ENCODE results near the gene IRX3.
"Not testable (repeated sequence)": the region's sequence is repeated elsewhere in the genome, so short reads cannot be mapped to it uniquely, and the experiment has no call there.

Gene IRX3

GRCh38 chr16:54270711-54271110 lies 15.9 kb downstream of the IRX3 start:
- WGBS, 2 experiments (ENCODE audit: insufficient coverage in 2 of 2), result 100% methylated on average over 2 to 3 of the region's 3 CpGs

GRCh38 chr16:54269461-54269860 lies 17.1 kb downstream of the IRX3 start:
- Histone ChIP-seq H3K4me1 (ENCODE audit: control insufficient read depth, insufficient read depth, low read length, poor library complexity, severe bottlenecking) (no peaks in the 10 kb centered on the region), H3K27ac (ENCODE audit: low read depth, low read length, severe bottlenecking) (no peak overlapping the region), H3K4me3 (ENCODE audit: extremely low read depth, insufficient read depth, low read length, poor library complexity, severe bottlenecking) (no peak overlapping the region), H3K9me3 (ENCODE audit: control insufficient read depth, low read length) (no peaks in the 10 kb centered on the region), H3K36me3 (ENCODE audit: control insufficient read depth, insufficient read depth, low read length) (no peaks in the 10 kb centered on the region)

More at GRCh38 chr16:54270711-54271110, 15.9 kb downstream of the IRX3 start:
- Histone ChIP-seq H3K9me3 (ENCODE audit: control insufficient read depth, low read length) (no peaks in the 10 kb centered on the region), H3K4me1 (ENCODE audit: control insufficient read depth, insufficient read depth, low read length, poor library complexity, severe bottlenecking) (no peaks in the 10 kb centered on the region), H3K36me3 (ENCODE audit: control insufficient read depth, insufficient read depth, low read length) (no peaks in the 10 kb centered on the region), H3K27ac (ENCODE audit: low read depth, low read length, severe bottlenecking) (no peak overlapping the region), H3K4me3 (ENCODE audit: extremely low read depth, insufficient read depth, low read length, poor library complexity, severe bottlenecking) (no peak overlapping the region)

- Histone ChIP-seq H3K4me1 (ENCODE audit: control insufficient read depth, insufficient read depth, low read length, poor library complexity, severe bottlenecking) (no peaks in the 10 kb centered on the region), H3K9me3 (ENCODE audit: control insufficient read depth, low read length) (no peaks in the 10 kb centered on the region), H3K4me3 (ENCODE audit: extremely low read depth, insufficient read depth, low read length, poor library complexity, severe bottlenecking) (no peak overlapping the region), H3K36me3 (ENCODE audit: control insufficient read depth, insufficient read depth, low read length) (no peaks in the 10 kb centered on the region), H3K27ac (ENCODE audit: low read depth, low read length, severe bottlenecking) (no peak overlapping the region)
- WGBS, 2 experiments (ENCODE audit: insufficient coverage in 2 of 2), result 95 to 100% methylated on average over 2 to 4 of the region's 4 CpGs
Observed at GRCh38 chr16:54268766-54269165, 17.8 kb downstream of the IRX3 start.

GRCh38 chr16:54268340-54268739 lies 18.2 kb downstream of the IRX3 start:
- Histone ChIP-seq H3K9me3 (ENCODE audit: control insufficient read depth, low read length) (no peaks in the 10 kb centered on the region), H3K27ac (ENCODE audit: low read depth, low read length, severe bottlenecking) (no peak overlapping the region), H3K36me3 (ENCODE audit: control insufficient read depth, insufficient read depth, low read length) (no peaks in the 10 kb centered on the region), H3K4me1 (ENCODE audit: control insufficient read depth, insufficient read depth, low read length, poor library complexity, severe bottlenecking) (no peaks in the 10 kb centered on the region), H3K4me3 (ENCODE audit: extremely low read depth, insufficient read depth, low read length, poor library complexity, severe bottlenecking) (no peak overlapping the region)
- WGBS, 2 experiments (ENCODE audit: insufficient coverage in 2 of 2), result 95% methylated on average over 6 of the region's 7 CpGs

- H3K4me3 ChIP-seq (ENCODE audit: extremely low read depth, insufficient read depth, low read length, poor library complexity, severe bottlenecking), result no peak overlapping the region
- WGBS, 2 experiments (ENCODE audit: insufficient coverage in 2 of 2), result 85 to 93% methylated on average over 1 of the region's 4 CpGs
- no peaks in the 10 kb centered on the region for H3K36me3 ChIP-seq (ENCODE audit: control insufficient read depth, insufficient read depth, low read length)
- no peaks in the 10 kb centered on the region for H3K9me3 ChIP-seq (ENCODE audit: control insufficient read depth, low read length)
- H3K27ac ChIP-seq (ENCODE audit: low read depth, low read length, severe bottlenecking), result no peak overlapping the region
- H3K4me1 ChIP-seq (ENCODE audit: control insufficient read depth, insufficient read depth, low read length, poor library complexity, severe bottlenecking), result no peaks in the 10 kb centered on the region
Observed at GRCh38 chr16:54266363-54266955, 20.1 kb downstream of the IRX3 start.

GRCh38 chr16:54265575-54266107 lies 20.9 kb downstream of the IRX3 start:
- no peak overlapping the region for H3K4me3 ChIP-seq (ENCODE audit: extremely low read depth, insufficient read depth, low read length, poor library complexity, severe bottlenecking)
- no peak overlapping the region for H3K27ac ChIP-seq (ENCODE audit: low read depth, low read length, severe bottlenecking)
- 92 to 93% methylated on average over 6 to 7 of the region's 7 CpGs for whole genome bisulfite sequencing, 2 experiments (ENCODE audit: insufficient coverage in 2 of 2)

GRCh38 chr16:54253118-54253517 lies 33.5 kb downstream of the IRX3 start:
- Histone ChIP-seq H3K36me3 (ENCODE audit: control insufficient read depth, insufficient read depth, low read length) (no peaks in the 10 kb centered on the region), H3K27ac (ENCODE audit: low read depth, low read length, severe bottlenecking) (no peak overlapping the region), H3K9me3 (ENCODE audit: control insufficient read depth, low read length) (no peaks in the 10 kb centered on the region), H3K4me3 (ENCODE audit: extremely low read depth, insufficient read depth, low read length, poor library complexity, severe bottlenecking) (no peak overlapping the region), H3K4me1 (ENCODE audit: control insufficient read depth, insufficient read depth, low read length, poor library complexity, severe bottlenecking) (no peaks in the 10 kb centered on the region)
- 87 to 95% methylated on average over 6 of the region's 7 CpGs for WGBS, 2 experiments (ENCODE audit: insufficient coverage in 2 of 2)

More at GRCh38 chr16:54265575-54266107, 20.9 kb downstream of the IRX3 start:
- Histone ChIP-seq H3K9me3 (ENCODE audit: control insufficient read depth, low read length) (no peaks in the 10 kb centered on the region), H3K36me3 (ENCODE audit: control insufficient read depth, insufficient read depth, low read length) (no peaks in the 10 kb centered on the region), H3K4me1 (ENCODE audit: control insufficient read depth, insufficient read depth, low read length, poor library complexity, severe bottlenecking) (no peaks in the 10 kb centered on the region)

GRCh38 chr16:54248863-54249710 lies 37.5 kb downstream of the IRX3 start:
- Histone ChIP-seq H3K36me3 (ENCODE audit: control insufficient read depth, insufficient read depth, low read length) (no peaks in the 10 kb centered on the region), H3K9me3 (ENCODE audit: control insufficient read depth, low read length) (no peaks in the 10 kb centered on the region), H3K4me1 (ENCODE audit: control insufficient read depth, insufficient read depth, low read length, poor library complexity, severe bottlenecking) (no peaks in the 10 kb centered on the region), H3K27ac (ENCODE audit: low read depth, low read length, severe bottlenecking) (no peak overlapping the region), H3K4me3 (ENCODE audit: extremely low read depth, insufficient read depth, low read length, poor library complexity, severe bottlenecking) (no peak overlapping the region)
- WGBS, 2 experiments (ENCODE audit: insufficient coverage in 2 of 2), result 90% methylated on average over 5 to 6 of the region's 7 CpGs

- H3K9me3 ChIP-seq (ENCODE audit: control insufficient read depth, low read length); H3K36me3 ChIP-seq (ENCODE audit: control insufficient read depth, insufficient read depth, low read length); H3K27ac ChIP-seq (ENCODE audit: low read depth, low read length, severe bottlenecking); H3K4me1 ChIP-seq (ENCODE audit: control insufficient read depth, insufficient read depth, low read length, poor library complexity, severe bottlenecking); H3K4me3 ChIP-seq (ENCODE audit: extremely low read depth, insufficient read depth, low read length, poor library complexity, severe bottlenecking): not testable (repeated sequence)
- WGBS, 2 experiments (ENCODE audit: insufficient coverage in 2 of 2), result no CpG with 5 or more reads among the region's 2 CpGs
Observed at GRCh38 chr16:54247705-54248104, 38.9 kb downstream of the IRX3 start.

- no peaks in the 10 kb centered on the region for H3K36me3 ChIP-seq (ENCODE audit: control insufficient read depth, insufficient read depth, low read length)
- H3K27ac ChIP-seq (ENCODE audit: low read depth, low read length, severe bottlenecking), result no peak overlapping the region
- H3K4me1 ChIP-seq (ENCODE audit: control insufficient read depth, insufficient read depth, low read length, poor library complexity, severe bottlenecking), result no peaks in the 10 kb centered on the region
- 80 to 90% methylated on average over 1 to 3 of the region's 4 CpGs for WGBS, 2 experiments (ENCODE audit: insufficient coverage in 2 of 2)
- H3K9me3 ChIP-seq (ENCODE audit: control insufficient read depth, low read length), result no peaks in the 10 kb centered on the region
- no peak overlapping the region for H3K4me3 ChIP-seq (ENCODE audit: extremely low read depth, insufficient read depth, low read length, poor library complexity, severe bottlenecking)
Observed at GRCh38 chr16:54246454-54246821, 40.1 kb downstream of the IRX3 start.

Measured in mesodermal cell (in vitro differentiated cells).